C4-2B (cell line): Measurements from ENCODE around the gene SLC47A2.

Source experiments
- ZFX ChIP-seq: fragments of 450-650 bp; IDR thresholded peaks from 2 replicates; pipeline ENCODE4 v1.6.1; 2017
- TF ChIP-seq, protein P1 (sequence below): fragments of 450-650 bp; conservative IDR thresholded peaks from 2 replicates; pipeline ENCODE4 v1.5.1; 2017; ENCODE audit warnings: mild to moderate bottlenecking

DNA sequence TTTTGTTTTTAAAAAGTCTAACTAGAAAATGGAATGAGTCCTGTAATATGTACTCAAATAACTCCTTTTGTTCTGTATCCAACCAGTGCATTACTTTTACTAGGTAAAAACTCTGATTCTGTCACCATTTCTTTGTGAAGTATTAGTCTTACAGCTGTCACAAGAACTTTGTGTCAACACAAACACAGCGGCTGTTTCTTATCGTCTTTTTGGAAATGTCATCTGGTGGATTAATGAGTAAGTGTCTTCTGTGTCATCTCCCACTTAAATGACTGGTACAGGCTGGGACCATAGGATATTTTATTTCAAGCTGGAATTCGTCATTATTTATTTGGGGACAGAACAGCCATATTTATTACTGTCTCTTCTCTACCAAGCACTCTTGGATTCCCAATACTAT, 86.9 kb downstream of the SLC47A2 start:
- TF ChIP-seq, protein P1, sequence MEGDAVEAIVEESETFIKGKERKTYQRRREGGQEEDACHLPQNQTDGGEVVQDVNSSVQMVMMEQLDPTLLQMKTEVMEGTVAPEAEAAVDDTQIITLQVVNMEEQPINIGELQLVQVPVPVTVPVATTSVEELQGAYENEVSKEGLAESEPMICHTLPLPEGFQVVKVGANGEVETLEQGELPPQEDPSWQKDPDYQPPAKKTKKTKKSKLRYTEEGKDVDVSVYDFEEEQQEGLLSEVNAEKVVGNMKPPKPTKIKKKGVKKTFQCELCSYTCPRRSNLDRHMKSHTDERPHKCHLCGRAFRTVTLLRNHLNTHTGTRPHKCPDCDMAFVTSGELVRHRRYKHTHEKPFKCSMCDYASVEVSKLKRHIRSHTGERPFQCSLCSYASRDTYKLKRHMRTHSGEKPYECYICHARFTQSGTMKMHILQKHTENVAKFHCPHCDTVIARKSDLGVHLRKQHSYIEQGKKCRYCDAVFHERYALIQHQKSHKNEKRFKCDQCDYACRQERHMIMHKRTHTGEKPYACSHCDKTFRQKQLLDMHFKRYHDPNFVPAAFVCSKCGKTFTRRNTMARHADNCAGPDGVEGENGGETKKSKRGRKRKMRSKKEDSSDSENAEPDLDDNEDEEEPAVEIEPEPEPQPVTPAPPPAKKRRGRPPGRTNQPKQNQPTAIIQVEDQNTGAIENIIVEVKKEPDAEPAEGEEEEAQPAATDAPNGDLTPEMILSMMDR, result no peak
- no peak for TF ChIP-seq ZFX
